Measurements from ENCODE around the gene ALDH3B2.

Gene ALDH3B2

DNA sequence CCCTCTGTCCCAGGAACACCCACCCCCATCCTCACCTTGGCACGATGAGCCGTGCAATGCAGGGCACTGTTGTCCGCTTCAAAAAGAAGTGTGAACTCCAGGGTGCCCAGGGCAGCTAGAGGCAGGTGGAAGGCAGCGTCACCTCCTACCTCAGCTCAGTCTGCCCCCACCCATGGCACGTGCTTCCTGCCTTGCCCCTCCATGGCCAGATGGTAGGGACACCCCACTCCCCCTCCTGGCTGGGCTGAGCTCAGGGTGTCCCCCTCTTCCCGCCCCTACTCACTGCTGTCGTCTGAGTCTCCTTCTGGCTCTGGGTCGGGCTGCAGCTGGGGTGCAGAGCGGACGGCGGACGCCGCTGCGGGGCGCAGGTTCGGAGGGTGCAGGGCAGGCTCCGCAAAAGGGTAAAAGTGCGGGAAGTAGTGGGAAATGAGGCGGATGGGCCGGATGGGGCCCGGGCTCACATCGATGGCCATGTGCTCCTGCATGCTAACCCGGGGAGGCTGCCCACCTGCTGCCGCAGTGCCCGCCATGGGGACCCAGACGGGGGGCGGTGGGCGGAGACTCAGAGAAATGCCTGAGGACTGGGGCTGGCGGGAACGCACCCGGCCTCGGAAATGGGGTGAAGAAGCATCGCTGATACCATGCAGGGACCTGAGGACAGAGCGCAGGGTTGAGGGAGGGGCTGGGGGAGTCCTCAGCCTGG is 58.5 kb downstream of the ALDH3B2 start:
- no peak for DNase-seq (ENCODE audit: low read depth in 2 of 2, low spot score in 1 of 2)

DNA sequence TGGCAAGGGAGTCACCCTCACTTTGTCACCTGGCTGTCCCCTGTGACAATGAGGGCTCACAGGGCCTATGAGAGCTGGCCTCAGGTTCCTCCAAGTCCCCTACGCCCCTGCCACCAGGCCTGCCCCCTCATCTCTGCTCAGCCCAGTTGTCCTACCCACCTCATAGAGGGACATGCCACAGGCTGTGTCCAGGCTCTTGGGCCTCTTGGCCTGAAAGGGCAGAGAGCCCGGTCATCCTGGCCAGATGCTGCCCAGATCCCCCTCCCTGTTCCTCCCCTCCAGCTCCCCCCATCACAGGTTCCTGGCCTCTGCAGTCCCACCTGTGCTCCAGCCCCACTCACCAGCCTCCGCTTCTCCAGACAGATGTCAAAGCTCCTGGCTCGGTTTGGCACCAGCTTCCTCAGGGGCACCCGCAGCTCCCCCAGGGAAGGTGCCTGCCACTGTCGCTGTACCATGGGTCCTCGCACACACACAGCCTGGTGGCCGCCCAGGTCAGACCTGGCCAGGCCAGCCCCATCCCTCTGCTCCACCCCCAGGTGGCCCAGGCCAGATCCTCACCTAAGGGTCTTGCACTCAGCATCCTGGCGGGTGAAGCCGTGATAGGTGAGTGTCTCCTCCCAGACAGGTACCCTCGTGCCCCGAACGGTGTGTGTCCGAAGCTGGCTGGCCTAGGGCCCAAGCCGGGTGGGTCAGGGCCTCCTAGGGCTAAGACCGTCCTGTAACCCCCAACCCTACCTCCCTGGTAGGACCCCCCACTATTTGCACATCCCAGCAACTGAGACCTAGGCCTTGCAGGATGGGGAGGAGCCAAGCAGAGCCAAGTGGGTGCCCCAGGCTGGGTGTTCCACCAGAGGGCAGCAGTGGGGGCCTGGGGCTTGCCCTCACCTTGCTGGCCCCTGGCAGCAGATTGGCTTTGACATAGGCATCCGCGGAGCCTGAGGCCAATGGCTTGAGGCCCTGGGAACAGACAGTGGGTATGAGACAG is 59.4 kb downstream of the ALDH3B2 start:
- DNase-seq (ENCODE audit: low read depth in 2 of 2, low spot score in 1 of 2): no peak

DNA sequence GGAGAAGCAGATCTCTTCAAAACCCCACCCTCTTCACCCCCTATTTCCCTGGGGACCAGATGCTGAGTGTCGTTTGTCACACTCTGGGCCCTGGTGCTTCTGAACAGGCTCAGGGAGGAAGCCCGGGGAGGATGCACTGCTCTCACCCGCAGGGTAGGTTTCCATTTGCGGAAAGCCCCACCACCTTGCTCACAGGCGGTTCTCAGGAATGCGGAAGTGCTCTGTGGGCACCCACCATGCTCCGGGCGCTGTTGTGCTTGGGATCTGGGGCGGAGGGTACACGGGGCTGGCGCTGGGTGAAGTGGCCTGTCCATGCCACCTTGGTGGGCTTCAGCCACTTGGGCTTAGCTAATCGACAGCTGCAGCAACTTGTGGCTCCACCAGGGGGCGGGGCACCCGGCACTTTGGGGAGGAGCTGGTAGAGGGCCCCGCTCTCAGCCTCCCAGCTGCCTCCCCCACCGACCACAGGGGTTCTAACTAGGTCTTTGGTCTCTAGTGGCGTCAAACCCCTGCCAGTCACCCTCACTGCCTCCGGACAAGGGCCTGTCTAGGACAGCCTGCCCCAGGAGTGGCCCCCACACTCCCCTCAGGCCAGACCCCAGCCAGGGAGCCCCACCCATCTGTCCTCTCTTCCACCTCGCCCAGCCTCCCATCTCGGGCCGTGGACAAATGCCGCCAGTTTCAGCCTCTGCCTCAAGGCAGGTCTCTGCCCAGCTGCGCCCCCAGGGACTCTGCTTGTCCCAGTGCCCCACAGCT is 60.3 kb downstream of the ALDH3B2 start:
- peak; percentile 70 to 74 for DNase-seq (ENCODE audit: low read depth in 2 of 2, low spot score in 1 of 2)

DNA sequence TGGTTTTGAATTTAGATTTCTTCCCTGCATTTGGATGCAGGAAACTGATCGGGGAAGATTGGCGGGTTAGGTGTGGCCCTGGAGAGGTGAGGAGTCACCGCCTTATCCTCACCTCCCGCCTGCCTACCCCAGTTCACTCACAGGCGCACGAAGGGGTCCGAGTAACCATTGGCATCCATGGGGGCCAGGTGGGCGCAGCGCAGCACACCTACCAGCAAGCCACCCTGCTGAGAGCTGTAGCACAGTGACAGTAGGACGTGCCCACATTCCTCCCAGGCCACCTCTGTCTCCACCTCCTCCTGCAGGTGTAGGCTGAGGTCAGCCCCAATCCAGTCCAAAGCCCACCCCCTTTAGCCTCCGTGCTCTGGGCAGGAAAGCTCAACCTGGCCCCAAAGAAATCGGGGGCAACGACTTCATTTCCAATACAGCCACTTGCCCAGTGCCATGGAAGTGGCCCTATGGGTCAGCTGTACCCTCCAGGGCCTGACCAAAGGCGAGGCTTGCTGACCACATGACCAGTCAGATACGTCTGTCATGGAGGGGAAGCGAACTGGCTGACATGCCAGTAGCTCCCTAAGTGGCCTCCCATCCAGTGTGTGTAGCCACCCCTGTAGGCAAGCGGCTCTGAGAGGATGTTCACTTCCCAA is 61.0 kb downstream of the ALDH3B2 start:
- no peak for DNase-seq (ENCODE audit: low read depth in 2 of 2, low spot score in 1 of 2)

DNA sequence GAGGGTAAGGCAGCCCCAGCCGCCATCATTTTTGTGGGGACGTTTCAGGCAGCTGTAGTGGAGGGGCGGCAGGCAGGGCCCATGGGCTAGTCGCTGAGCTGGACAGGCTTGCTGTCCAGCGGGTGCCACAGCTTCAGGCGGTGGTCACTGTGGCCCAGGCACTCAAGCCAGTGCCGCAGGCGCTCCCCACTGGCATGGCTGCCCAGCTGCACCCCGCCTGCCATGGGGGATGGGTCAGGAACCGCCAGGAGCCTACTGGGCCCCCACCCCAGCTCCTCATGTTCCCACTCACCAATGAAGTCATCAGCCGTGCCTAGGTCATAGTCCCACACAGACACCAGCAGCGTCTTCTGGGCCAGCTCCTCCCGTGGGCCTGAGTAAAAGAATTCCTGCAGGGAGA is 61.7 kb downstream of the ALDH3B2 start:
- DNase-seq (ENCODE audit: low read depth in 2 of 2, low spot score in 1 of 2): no peak

All from stimulated activated CD8-positive, alpha-beta memory T cell treated with anti-CD3 and anti-CD28 coated beads, Interleukin-4, amount 100 ng/mL, for 4 hours (primary cell).